Liver (tissue), 3 donors: ENCODE results near the gene CDK2AP2.

Experiments
- CTCF ChIP-seq: fragments of 150-350 bp; IDR thresholded peaks from 2 replicates; pipeline ENCODE4 v1.5.1; 2017; ENCODE audit warnings: improper control_type of control experiment, low read depth, low read length; ENCODE audit not compliant: missing input control
- GABPA ChIP-seq, 2 donors: IDR thresholded peaks in 1 of 2; conservative IDR thresholded peaks in 1 of 2; 2 replicates each; pipeline ENCODE4 v1.6.1; 2016; ENCODE audit warnings: antibody characterized with exemption in 2 of 2, mild to moderate bottlenecking in 1 of 2, moderate library complexity in 1 of 2
- JUND ChIP-seq, 2 donors: IDR thresholded peaks; 2 replicates each; pipeline ENCODE4 v1.6.1; 2016; ENCODE audit warnings: antibody characterized with exemption in 2 of 2
- MAX ChIP-seq: IDR thresholded peaks from 2 replicates; pipeline ENCODE4 v1.6.1; 2016; ENCODE audit warnings: antibody characterized with exemption
- RAD21 ChIP-seq, 2 donors: IDR thresholded peaks; 2 replicates each; pipeline ENCODE4 v1.6.1; 2016; ENCODE audit warnings: antibody characterized with exemption in 2 of 2, mild to moderate bottlenecking in 2 of 2
- RXRA ChIP-seq, 2 donors: IDR thresholded peaks; 2 replicates each; pipeline ENCODE4 v1.6.1; 2017 to 2018; ENCODE audit warnings: antibody characterized with exemption in 2 of 2, mild to moderate bottlenecking in 1 of 2
- TAF1 ChIP-seq: conservative IDR thresholded peaks from 2 replicates; pipeline ENCODE4 v1.6.1; 2016; ENCODE audit warnings: antibody characterized with exemption, mild to moderate bottlenecking
- donor health status: healthy.
- donor health status: healthy.

- no peak for TF ChIP-seq CTCF
- no peak for TF ChIP-seq RXRA (IDR thresholded peaks at IDR 0.05)
- TF ChIP-seq GABPA (IDR thresholded peaks at IDR 0.05 in 1 of 2, conservative IDR thresholded peaks at IDR 0.05 in 1 of 2), result no peak
- TF ChIP-seq RAD21 (IDR thresholded peaks at IDR 0.05), result no peak
- no peak for TF ChIP-seq TAF1
- no peak for TF ChIP-seq MAX
- no peak for TF ChIP-seq JUND (IDR thresholded peaks at IDR 0.05)
Measured at GRCh38 chr11:67497656-67498291, 10.2 kb downstream of the CDK2AP2 start.
